K562 (cell line): ENCODE measurements around the gene CHPF. TPM values are rescaled to one million over a fixed set of nuclear protein-coding genes. Genes with fewer than 3 reads are reported as not detected.

ENCODE experiments used
- ARNT ChIP-seq, 2 experiments: fragments of 450-650 bp; IDR thresholded peaks; 2 replicates each; pipeline ENCODE4 v1.6.1; 2016; ENCODE audit warnings: mild to moderate bottlenecking in 1 of 2
- CBX1 ChIP-seq: sonication (generic); IDR thresholded peaks from 2 replicates; pipeline ENCODE4 v1.6.1; 2016; ENCODE audit warnings: antibody characterized with exemption, low read depth, mild to moderate bottlenecking
- CREB3L1 ChIP-seq: fragments of 450-650 bp; IDR thresholded peaks from 2 replicates; pipeline ENCODE4 v1.6.1; 2014; ENCODE audit warnings: low read depth, mild to moderate bottlenecking, moderate library complexity, borderline replicate concordance
- FOXK1 ChIP-seq: sonication (generic); formaldehyde crosslinking; IDR thresholded peaks from 2 replicates; pipeline ENCODE4 v1.8.0; 2022; ENCODE audit warnings: missing genetic modification reagents, mild to moderate bottlenecking, borderline replicate concordance
- HSF4 ChIP-seq: fragments of 250-450 bp; sonication (Bioruptor Pico); IDR thresholded peaks from 2 replicates; pipeline ENCODE4 v2.1.2; 2022; ENCODE audit warnings: mild to moderate bottlenecking, moderate library complexity, borderline replicate concordance
- MNT ChIP-seq, 2 experiments: fragments of 450-650 bp; conservative IDR thresholded peaks; 2 replicates each; pipeline ENCODE4 v1.6.1; 2017; ENCODE audit warnings: mild to moderate bottlenecking in 2 of 2, moderate library complexity in 2 of 2
- MTA3 ChIP-seq: fragments of 450-650 bp; formaldehyde crosslinking; IDR thresholded peaks from 2 replicates; pipeline ENCODE4 v1.6.1; 2017; ENCODE audit warnings: mild to moderate bottlenecking, borderline replicate concordance
- NFIC ChIP-seq: fragments of 450-650 bp; IDR thresholded peaks from 2 replicates; pipeline ENCODE4 v1.6.1; 2017; ENCODE audit warnings: mild to moderate bottlenecking, inconsistent platforms
- PTRF ChIP-seq: fragments of 450-650 bp; IDR thresholded peaks from 2 replicates; pipeline ENCODE4 v1.6.1; 2016; ENCODE audit warnings: mild to moderate bottlenecking, missing genetic modification characterization, missing compliant biosample characterization
- RBBP5 ChIP-seq: fragments of 200-600 bp; sonication (generic); IDR thresholded peaks from 2 replicates; pipeline ENCODE4 v1.6.1; 2012; ENCODE audit warnings: borderline replicate concordance, mild to moderate bottlenecking, low read length, control low read depth, inconsistent platforms; ENCODE audit not compliant: insufficient read depth, poor library complexity, severe bottlenecking
- RBFOX2 ChIP-seq: fragments of 200-400 bp; formaldehyde crosslinking; IDR thresholded peaks from 2 replicates; pipeline ENCODE4 v1.6.1; 2017; ENCODE audit warnings: low read depth, mild to moderate bottlenecking, low read length, moderate library complexity
- SETDB1 ChIP-seq: IDR thresholded peaks from one replicate; pipeline ENCODE4 v1.6.1; 2012; ENCODE audit warnings: low read length, control low read depth, inconsistent platforms
- SPI1 ChIP-seq: IDR thresholded peaks from 2 replicates; pipeline ENCODE4 v1.6.1; 2011; ENCODE audit warnings: low read depth, low read length, control low read depth, borderline replicate concordance
- XRCC4 ChIP-seq: IDR thresholded peaks from one replicate; pipeline ENCODE4 v1.6.1; 2011; ENCODE audit not compliant: insufficient read depth, insufficient read length; ENCODE audit errors: extremely low read depth
- ZFP30 ChIP-seq: fragments of 250-450 bp; sonication (Bioruptor Pico); IDR thresholded peaks from 2 replicates; pipeline ENCODE4 v1.8.0; 2022; ENCODE audit warnings: moderate library complexity, mild to moderate bottlenecking, inconsistent platforms, borderline replicate concordance
- ZNF561 ChIP-seq: fragments of 450-650 bp; formaldehyde crosslinking; conservative IDR thresholded peaks from 2 replicates; pipeline ENCODE4 v1.4.0; 2020; ENCODE audit warnings: mild to moderate bottlenecking, moderate library complexity
- polyA plus RNA-seq, 8 experiments: library from polyadenylated mRNA; depleted of rRNA in 4 of 8; stranded (reverse) in 5 of 8; unstranded in 3 of 8; fragments of >200 nt; fragmentation: Nextera tagmentation in 2 of 8; fragmentation: Illumina TruSeq in 1 of 8; extraction: Ambion mirVana in 2 of 8; extraction: Trizol in 1 of 8; gene quantifications; 2 replicates each; pipeline versions ENCODE4 v1.2.1 to v1.2.3, GENCODE V29; 2011 to 2014; ENCODE audit warnings: inconsistent platforms in 1 of 8, missing spikeins in 1 of 8
- total RNA-seq, 7 experiments: library from RNA; depleted of rRNA in 6 of 7; stranded (reverse); fragments of >200 nt in 6 of 7; fragmentation: Illumina TruSeq in 2 of 7; extraction: Trizol in 2 of 7; gene quantifications; 2 replicates each; pipeline versions ENCODE4 v1.2.1 to v1.2.3, GENCODE V29; 2011 to 2021; ENCODE audit warnings: low replicate concordance in 1 of 7
- TF ChIP-seq, protein P1 (sequence below): fragments of 150-350 bp; IDR thresholded peaks from 2 replicates; pipeline ENCODE4 v1.6.1; 2014; ENCODE audit warnings: low read depth, mild to moderate bottlenecking, low read length, borderline replicate concordance
- TF ChIP-seq, protein P2 (sequence below): fragments of 200-800 bp; sonication (Bioruptor generic); IDR thresholded peaks from 2 replicates; pipeline ENCODE4 v1.6.1; 2017; ENCODE audit warnings: missing genetic modification characterization, missing compliant biosample characterization

The CHPF gene
- total and polyA plus RNA-seq, 9 of the 15 experiments (the other 6 are each of a cell fraction or from before 2014, with no cell fraction given) = 0.15 to 57.2 (median 7.9) TPM

DNA sequence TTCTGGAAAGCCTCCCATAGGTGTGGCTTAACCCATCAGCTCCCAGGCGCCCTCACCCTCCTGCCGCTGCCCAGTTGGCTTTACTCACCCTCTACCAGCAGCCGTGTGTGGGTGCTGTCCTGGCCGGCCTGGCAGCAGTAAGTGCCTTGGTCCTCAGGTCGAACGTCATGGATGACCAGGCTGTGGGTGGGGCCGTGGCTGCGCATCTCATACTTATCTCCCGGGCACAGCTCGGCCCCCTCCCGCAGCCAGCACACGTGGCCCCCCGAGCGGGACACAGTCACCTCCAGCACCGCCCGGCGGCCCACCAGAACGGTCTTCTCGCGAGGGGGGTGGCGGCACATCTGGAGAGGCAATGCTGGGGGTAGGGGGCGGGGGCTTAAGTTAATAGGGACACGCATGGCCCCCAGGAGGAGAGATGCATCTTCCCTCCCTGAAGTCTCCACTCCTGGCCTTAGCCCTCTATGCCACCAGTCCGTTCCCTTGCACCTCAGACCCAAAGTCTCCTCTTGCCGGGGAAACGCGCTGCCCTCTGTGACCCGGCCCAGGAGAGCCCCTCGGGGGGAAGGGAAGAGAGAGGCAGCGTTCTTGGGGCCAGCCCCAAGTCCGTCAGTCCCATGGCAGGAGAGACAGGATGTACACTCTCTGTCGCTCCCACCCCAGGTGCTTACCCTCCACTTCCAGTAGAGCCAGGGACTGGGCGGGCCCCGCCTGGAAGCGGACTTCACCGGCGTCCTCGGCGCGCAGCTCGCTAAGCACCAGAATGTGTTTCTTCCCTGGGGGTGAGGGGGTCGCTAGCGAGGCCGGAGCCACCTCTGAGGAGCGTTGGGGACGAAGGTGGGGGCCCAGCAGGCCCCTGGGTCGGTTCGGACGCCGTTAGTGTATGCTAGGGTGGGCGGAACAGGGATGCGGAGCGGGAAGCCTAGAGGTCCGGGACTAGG lies 8.1 kb upstream of the CHPF start (continued):
- TF ChIP-seq, protein P1, sequence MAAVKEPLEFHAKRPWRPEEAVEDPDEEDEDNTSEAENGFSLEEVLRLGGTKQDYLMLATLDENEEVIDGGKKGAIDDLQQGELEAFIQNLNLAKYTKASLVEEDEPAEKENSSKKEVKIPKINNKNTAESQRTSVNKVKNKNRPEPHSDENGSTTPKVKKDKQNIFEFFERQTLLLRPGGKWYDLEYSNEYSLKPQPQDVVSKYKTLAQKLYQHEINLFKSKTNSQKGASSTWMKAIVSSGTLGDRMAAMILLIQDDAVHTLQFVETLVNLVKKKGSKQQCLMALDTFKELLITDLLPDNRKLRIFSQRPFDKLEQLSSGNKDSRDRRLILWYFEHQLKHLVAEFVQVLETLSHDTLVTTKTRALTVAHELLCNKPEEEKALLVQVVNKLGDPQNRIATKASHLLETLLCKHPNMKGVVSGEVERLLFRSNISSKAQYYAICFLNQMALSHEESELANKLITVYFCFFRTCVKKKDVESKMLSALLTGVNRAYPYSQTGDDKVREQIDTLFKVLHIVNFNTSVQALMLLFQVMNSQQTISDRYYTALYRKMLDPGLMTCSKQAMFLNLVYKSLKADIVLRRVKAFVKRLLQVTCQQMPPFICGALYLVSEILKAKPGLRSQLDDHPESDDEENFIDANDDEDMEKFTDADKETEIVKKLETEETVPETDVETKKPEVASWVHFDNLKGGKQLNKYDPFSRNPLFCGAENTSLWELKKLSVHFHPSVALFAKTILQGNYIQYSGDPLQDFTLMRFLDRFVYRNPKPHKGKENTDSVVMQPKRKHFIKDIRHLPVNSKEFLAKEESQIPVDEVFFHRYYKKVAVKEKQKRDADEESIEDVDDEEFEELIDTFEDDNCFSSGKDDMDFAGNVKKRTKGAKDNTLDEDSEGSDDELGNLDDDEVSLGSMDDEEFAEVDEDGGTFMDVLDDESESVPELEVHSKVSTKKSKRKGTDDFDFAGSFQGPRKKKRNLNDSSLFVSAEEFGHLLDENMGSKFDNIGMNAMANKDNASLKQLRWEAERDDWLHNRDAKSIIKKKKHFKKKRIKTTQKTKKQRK = no peak
- TF ChIP-seq MTA3 (0 out of 2 replicates have a peak, but pooled peaks have one; percentile 7), PTRF (tag) (no peak), ZFP30 (CRISPR knock-in tag) (no peak), RBFOX2 (peak; percentile 27), ARNT (IDR thresholded peaks at IDR 0.05) (no peak), ZNF561 (CRISPR knock-in tag) (no peak), CBX1 (no peak), XRCC4 (no peak), RBBP5 (no peak), MNT (conservative IDR thresholded peaks at IDR 0.05) (peak; percentile 45 to 62; a peak in 2 of 4 replicates), FOXK1 (0 out of 2 replicates have a peak, but pooled peaks have one; percentile 27), HSF4 (no peak), CREB3L1 (no peak), NFIC (no peak), SETDB1 (no peak), SPI1 (no peak)
- TF ChIP-seq, protein P2, sequence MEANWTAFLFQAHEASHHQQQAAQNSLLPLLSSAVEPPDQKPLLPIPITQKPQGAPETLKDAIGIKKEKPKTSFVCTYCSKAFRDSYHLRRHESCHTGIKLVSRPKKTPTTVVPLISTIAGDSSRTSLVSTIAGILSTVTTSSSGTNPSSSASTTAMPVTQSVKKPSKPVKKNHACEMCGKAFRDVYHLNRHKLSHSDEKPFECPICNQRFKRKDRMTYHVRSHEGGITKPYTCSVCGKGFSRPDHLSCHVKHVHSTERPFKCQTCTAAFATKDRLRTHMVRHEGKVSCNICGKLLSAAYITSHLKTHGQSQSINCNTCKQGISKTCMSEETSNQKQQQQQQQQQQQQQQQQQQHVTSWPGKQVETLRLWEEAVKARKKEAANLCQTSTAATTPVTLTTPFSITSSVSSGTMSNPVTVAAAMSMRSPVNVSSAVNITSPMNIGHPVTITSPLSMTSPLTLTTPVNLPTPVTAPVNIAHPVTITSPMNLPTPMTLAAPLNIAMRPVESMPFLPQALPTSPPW (CRISPR knock-in tag) = 0 out of 2 replicates have a peak, but pooled peaks have one; percentile 33
